Suppressor macrophage treated with lipopolysaccharide for 1 hour (primary cell): ENCODE data around the gene SMIM3.

Experiments
- DNase-seq, 3 donors: peaks; one replicate each; pipeline ENCODE4 v3.0.0-alpha.2; 2020 to 2022

Gene SMIM3

GRCh38 chr5:150765799-150766169 lies 12.8 kb upstream of the SMIM3 start:
- DNase-seq, result peak in 2 of 3 donors; percentile 62 to 67

GRCh38 chr5:150766251-150766650 lies 12.3 kb upstream of the SMIM3 start:
- no peak for DNase-seq

- no peak for DNase-seq
These were observed 7.3 kb upstream of the SMIM3 start for GRCh38 chr5:150771034-150771795.

DNA sequence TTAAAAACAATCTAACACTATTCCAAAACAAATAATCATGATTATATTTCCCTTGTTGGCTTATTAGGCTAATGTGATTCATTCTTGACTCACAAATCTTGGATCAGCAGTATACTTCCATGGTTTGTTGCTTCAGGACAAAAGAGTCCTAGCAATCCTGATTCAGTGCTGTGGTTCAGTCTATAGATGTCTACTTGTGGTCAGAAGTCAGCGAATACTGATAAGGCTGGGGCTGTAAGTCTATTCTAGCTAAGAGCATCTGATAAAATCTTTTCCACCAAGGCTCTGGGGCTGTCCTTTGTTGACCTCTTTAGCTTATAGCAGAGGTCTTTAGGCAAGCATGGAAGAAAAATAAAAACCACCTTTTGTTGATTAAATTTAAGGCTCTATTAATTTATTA lies 4.4 kb upstream of the SMIM3 start:
- peak in 2 of 3 donors; percentile 42 to 64 for DNase-seq

- peak; percentile 82 to 97 (median 89) for DNase-seq
These were observed 872 bp upstream of the SMIM3 start for GRCh38 chr5:150777685-150778084.

DNA sequence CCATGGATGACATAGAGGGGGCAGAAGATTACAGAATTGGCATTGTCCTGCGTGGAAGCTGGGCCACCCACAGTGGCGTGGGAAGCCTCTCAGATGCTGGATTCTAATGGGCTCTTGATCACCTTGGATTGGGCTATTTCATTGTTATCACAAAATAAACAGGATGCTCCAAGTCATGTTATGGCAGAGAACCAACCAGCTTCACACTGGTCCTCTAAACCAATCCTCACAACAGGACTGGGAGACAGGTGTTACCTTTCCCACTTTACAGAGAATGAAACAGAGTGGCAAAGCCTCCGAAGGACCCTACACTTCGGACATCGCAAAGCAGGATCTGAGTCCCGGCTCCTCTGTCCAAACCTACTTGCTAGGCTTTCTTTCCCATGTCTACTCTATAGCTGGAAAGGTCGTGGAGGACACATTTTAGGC lies 455 bp upstream of the SMIM3 start:
- DNase-seq, result peak; percentile 40 to 69 (median 64)

DNA sequence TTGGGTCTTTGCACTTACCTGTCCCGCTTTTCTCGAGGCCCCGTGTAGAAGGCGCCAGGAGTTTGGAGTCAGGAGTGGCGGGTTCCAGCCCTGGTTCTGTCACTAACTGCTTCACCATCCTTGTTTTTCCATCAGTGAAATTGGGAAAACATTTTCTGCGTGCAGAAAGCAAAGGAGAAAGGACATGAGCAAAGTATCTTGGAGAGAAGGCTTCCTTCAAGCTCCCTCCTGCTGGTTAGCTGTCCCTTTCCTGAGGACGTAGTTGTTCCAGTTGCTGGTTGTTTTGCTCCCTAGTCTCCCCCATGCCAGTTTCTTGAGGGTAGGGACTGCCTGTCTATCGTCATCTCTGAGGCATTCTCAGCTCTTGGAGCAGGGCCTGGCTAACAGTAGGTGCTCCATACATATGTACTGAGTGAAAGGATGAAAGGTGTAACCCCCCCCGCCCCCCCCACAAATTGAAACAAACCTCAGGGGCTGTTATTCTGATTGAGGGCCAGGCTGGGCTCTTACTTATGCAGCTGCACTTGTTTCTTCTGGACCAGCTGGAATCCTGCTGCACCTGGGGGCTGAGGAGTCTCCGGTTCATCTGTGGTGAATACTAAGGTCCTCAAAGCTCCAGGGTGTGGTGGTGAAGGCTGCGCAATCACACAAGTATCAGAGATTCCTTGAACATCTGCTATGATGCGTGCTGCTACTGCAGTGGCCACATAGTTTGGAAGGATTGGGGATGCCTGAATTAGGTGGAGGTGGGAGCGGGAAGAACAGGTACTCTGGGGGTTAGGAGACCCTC lies 1.0 kb downstream of the SMIM3 start:
- DNase-seq, result no peak

- peak; percentile 91 to 98 (median 94) for DNase-seq
These were observed 1.7 kb downstream of the SMIM3 start for GRCh38 chr5:150780187-150780692.

GRCh38 chr5:150780816-150781221 lies 2.3 kb downstream of the SMIM3 start:
- peak; percentile 62 to 86 (median 67) for DNase-seq

DNA sequence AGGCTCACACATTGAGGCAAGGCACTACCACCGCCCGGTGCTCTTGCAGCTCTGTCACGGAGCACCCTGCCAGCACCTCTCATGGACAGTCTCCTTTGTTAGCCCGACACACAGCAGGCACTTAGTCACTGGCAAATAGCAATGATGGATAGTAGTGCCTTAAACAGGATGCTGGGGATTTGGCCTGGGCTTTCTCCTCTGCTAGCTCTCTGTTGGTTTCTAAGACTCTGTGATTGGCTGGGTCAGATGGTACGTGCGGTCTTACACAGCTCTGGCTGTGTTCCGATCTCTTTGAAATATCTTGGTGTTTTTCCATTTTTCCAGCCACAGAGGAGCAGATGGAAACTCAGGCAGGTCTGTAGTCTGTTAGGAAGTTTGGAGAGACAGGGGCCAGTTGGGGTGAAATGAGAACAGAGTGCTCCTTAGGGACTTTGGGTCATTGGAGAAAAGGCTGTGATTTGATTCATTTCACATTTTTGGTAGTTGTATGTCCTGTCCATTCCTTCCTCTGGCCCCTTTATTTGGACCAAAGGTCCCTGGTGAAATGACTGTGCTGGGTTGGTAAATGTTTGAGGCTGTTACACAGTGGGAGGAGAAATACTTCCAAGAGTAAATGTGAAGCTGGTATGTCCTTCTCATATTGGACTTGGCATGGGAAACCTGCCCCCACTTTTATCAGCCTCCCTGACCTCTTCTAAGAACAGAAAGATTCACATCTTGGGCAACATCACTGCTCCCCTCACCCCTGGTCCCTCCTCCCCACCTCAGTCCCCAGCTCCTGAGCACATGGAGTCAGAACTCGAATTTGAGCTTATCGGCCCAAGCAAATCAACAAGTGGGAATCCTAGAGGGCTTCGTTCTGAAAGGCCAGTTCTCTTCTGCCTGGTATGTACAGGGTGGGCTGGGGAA lies 3.4 kb downstream of the SMIM3 start:
- DNase-seq, result peak in 1 of 3 donors; percentile 41

DNA sequence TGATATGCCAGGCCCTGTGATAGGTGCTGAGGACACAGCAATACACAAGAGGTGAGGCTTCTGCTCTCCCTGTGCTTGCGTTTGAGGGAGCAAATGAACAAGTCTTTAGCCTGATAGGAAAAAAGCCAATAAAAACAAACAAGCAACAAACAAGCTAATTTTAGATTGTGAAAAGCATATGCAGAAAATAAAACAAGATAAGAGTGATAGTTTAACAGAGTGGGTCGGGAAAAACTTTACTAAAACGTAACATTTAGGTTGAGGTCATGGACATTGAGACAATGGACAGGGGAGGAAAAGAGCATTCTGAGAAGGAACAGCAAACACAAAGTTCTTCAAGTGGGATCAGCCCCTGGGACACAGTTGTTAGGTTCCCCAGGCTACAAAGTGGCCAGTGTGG lies 4.3 kb downstream of the SMIM3 start:
- DNase-seq, result no peak

DNA sequence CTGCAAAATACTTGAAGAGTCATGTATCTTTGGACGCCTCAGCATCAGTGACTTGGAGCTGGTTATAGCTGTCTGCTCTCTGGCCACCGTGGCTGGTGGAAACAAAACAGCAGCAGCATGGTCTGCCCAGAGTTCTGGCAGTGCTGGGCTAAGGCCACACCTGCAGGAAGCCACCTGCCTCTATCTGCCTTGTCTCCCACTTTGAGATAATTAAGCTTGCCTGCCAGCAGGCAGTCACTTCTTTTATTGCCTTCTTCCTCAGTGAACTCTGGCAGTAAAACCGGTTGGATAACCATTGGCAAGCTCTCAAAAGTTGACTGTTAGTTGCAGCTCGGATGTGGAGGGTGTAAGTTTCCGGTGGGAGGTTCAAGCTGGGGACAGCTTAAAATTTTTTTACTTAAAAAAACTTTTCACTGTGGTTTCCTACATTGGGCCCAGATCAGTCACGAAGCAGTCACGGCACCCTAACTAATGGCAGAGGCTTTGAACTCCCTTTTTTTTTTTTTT lies 4.9 kb downstream of the SMIM3 start:
- DNase-seq, result peak; percentile 74 to 90 (median 78)

DNA sequence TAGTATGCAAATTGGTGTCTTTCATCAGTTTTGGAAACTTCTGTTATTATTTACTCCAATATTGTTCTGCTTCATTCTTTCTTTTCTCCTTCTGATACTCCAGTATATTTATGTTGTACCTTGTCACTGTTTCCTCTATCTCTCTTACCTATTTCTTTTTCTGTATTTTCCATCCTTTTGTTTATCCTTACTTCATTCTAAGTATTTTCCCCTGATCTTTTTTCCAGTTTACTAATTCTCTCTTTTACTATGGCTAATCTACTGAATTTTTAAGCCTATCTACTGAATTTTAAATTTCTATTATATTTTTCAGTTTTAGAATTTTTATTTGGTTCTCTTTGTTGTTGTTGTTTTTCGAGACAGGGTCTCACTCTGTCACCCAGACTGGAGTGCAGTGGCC lies 7.4 kb downstream of the SMIM3 start:
- DNase-seq, result no peak

DNA sequence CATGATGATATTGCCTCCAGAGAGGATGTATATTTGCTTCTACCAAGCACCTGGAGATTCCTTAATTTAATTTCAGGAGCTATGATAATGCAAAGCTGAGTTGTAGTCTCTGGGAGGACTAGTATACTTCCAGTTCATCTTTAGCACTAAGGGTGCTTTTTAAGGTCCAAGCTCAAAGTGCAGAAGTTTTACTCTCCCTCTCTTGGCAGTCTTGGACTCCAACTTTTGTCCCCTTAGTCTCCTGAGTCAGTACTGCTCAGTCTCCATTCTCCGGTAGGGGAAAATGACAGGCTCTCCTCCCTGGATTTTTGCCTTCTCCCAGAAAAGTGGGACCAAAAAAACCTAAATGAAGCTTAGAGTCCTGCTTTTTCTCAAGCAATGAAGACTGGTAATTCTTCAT lies 8.3 kb downstream of the SMIM3 start:
- no peak for DNase-seq

DNA sequence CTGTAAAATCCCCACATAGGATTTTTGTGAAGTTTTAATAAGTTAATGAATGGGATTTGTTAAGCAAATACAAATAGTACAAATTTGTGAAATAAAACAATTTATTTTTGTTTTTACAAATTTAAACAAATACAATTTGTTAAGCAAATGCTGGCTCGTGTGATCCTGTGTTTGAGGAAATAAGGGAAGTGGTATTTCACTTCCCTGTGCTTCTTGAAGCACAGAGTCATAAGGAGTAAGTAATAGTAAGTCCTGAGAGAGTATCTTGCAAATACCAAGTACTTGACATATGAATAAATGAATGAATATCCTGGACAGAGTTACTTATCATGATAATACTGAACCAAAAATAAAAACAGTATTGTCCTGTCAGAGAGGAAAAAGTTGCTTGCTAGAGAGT lies 9.1 kb downstream of the SMIM3 start:
- DNase-seq, result peak; percentile 53 to 86 (median 72)

- DNase-seq, result no peak
These were observed 10.4 kb downstream of the SMIM3 start for GRCh38 chr5:150788977-150789376.

GRCh38 chr5:150789450-150789849 lies 10.9 kb downstream of the SMIM3 start:
- DNase-seq, result peak in 1 of 3 donors; percentile 52

DNA sequence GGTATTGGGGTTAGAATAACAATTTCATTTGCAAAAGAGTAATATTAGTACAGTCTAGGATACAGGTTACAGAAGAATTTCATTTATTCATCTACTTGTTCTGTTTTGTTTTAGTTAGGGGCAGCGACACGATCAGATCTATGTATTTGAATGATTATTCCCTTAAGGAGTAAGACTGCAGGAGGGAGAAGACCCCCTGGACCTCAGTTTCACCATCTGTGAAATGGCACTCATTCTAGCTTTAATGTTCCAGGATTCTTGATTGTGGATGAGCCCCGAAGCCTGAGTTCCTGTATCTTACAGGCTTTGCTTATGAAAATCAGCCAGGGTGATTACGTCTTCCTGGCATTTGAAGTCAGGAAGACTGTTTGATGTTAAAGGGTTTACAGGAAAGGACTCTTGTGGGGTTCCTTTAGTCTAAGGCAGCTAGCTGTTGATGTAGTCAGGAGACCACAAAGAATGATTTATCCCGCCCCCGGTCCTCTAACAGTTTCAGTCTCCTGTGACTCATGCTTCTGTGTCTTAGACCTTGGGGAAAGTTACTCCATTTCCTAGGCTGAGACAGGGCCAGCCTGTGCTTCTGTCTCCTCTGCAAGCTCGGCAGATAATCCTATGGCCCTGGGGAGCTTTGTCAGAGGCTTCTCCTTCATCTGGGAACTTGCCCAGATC lies 11.5 kb downstream of the SMIM3 start:
- peak; percentile 94 to 99 (median 98) for DNase-seq

GRCh38 chr5:150791536-150791935 lies 13.0 kb downstream of the SMIM3 start:
- DNase-seq, result no peak

GRCh38 chr5:150793423-150793888 lies 14.9 kb downstream of the SMIM3 start:
- peak in 2 of 3 donors; percentile 30 to 53 for DNase-seq

DNA sequence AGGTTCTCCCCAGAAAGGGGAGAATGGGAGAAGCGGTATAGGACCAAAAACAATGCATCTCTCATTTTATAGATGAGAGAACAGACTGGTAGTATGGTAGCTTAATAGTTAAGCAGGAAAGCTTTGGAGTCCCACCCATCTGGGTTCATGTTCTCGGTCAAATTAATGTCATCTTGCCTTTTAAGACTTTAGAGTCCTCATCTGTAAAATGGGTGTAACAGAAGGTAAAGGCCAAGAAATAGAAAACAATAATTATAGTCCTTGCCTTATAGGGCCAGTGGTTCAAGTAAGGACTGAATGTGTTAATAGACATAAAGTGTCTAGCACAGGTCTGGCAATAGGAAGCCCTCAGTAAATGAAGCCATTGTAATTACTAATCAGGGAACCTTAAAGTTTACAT lies 16.4 kb downstream of the SMIM3 start:
- no peak for DNase-seq

DNA sequence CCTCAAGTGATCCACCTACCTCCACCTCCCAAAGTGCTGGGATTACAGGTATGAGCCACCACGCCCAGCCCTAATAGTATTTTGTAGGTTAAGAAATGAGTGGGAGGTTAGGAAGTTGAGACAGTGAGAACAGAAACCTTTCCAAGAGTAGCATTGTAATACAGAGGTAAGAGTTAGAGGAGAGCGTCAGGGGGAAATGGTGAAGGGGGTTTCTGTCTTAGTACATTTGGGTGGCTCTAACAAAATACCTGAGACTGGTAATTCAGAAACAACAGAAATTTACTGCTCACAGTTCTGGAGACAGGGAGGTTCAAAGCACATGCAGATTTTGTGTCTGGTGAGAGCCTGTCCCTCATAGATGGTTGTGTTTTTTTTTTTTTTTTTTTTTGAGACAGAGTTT lies 18.8 kb downstream of the SMIM3 start:
- DNase-seq, result no peak
